Colonic mucosa (tissue), 4 donors: ENCODE results near the gene FBXO31. TPM values are rescaled to one million over a fixed set of nuclear protein-coding genes. Genes with fewer than 3 reads are reported as not detected.

Experiments used
- DNase-seq: peaks from one replicate; pipeline ENCODE4 v3.0.0-alpha.2; 2020
- H3K27ac ChIP-seq: fragments of 200-600 bp; one replicate; pipeline ENCODE4 v1.8.0; 2021
- H3K27me3 ChIP-seq: fragments of 200-600 bp; one replicate; pipeline ENCODE4 v1.8.0; 2021
- H3K36me3 ChIP-seq: fragments of 200-600 bp; one replicate; pipeline ENCODE4 v1.8.0; 2021
- H3K4me1 ChIP-seq: fragments of 200-600 bp; one replicate; pipeline ENCODE4 v1.8.0; 2021; ENCODE audit warnings: mild to moderate bottlenecking
- H3K4me3 ChIP-seq: fragments of 200-600 bp; one replicate; pipeline ENCODE4 v1.8.0; 2021
- H3K9ac ChIP-seq, 2 donors: one replicate each; pipeline ENCODE4 v1.7.0; 2013; ENCODE audit warnings: control low read depth in 2 of 2, low read depth in 2 of 2, low read length in 2 of 2
- H3K9me3 ChIP-seq: fragments of 200-600 bp; one replicate; pipeline ENCODE4 v1.8.0; 2021
- intact Hi-C: fragments of 100-400 bp; cut with DNase I; formaldehyde crosslinking; loops from one replicate; pipeline ENCODE4 v1.14.1; 2022
- total RNA-seq, 2 donors: library from RNA; stranded (reverse); fragmentation: NEBNext Ultra II Directional in 1 of 2; extraction: Animal tissue kit (Norgen Biotek cat#: 25700) in 1 of 2; gene quantifications; one replicate each; pipeline ENCODE4 v1.2.1, GENCODE V29; 2021
- TF ChIP-seq, protein P1 (sequence below): fragments of 200-600 bp; IDR thresholded peaks from one replicate; pipeline ENCODE4 v1.8.0; 2022; ENCODE audit warnings: antibody characterized with exemption, mild to moderate bottlenecking
- donor health status: healthy.
- donor health status: DM: no; HTN: no; CAD: no.
- donor health status: DM: no; HTN: no; CAD: no.

The FBXO31 gene
- total RNA-seq, 2 donors from 2014 or later: 35.1 to 52.3 TPM

DNA sequence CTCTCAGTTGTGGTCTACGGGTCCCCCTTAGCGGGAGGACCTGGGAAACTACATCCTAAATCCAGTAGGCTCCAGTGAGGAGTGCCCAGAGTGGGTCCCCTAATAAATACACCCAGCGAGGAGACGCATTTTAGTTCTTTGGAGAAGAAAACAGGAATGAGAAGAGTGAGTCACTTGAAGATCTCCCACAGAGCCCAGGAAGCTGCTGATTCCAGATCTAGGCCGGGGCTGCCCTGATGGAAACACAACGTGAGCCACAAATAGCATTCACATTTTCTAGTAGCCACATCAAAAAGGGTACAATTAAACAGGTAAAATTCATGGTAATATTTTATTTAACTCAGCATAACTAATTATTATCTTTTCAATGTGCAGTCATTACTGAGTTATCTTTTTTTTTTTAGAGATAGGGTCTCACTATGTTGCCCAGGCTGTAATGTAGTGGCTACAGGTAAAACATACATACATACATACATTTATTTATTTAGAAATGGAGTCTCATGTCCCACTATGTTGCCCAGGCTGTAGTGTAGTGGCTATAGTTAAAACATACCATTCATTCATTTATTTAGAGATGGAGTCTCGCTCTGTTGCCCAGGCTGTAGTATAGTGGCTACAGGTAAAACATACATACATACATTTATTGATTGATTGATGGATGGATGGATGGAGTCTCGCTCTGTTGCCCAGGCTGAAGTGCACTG is 21.5 kb downstream of the FBXO31 start:
- Histone ChIP-seq H3K27me3 (no peaks in the 10 kb centered on the region), H3K9me3 (no peaks in the 10 kb centered on the region), H3K4me3 (no peak overlapping the region), H3K27ac (no peak overlapping the region), H3K9ac (no peak overlapping the region), H3K4me1 (peaks cover 13% of the 10 kb centered on the region), H3K36me3 (peaks cover 5% of the 10 kb centered on the region)
- no peak for DNase-seq
- TF ChIP-seq, protein P1, sequence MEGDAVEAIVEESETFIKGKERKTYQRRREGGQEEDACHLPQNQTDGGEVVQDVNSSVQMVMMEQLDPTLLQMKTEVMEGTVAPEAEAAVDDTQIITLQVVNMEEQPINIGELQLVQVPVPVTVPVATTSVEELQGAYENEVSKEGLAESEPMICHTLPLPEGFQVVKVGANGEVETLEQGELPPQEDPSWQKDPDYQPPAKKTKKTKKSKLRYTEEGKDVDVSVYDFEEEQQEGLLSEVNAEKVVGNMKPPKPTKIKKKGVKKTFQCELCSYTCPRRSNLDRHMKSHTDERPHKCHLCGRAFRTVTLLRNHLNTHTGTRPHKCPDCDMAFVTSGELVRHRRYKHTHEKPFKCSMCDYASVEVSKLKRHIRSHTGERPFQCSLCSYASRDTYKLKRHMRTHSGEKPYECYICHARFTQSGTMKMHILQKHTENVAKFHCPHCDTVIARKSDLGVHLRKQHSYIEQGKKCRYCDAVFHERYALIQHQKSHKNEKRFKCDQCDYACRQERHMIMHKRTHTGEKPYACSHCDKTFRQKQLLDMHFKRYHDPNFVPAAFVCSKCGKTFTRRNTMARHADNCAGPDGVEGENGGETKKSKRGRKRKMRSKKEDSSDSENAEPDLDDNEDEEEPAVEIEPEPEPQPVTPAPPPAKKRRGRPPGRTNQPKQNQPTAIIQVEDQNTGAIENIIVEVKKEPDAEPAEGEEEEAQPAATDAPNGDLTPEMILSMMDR: no peak
- intact Hi-C loops: no loop called here

DNA sequence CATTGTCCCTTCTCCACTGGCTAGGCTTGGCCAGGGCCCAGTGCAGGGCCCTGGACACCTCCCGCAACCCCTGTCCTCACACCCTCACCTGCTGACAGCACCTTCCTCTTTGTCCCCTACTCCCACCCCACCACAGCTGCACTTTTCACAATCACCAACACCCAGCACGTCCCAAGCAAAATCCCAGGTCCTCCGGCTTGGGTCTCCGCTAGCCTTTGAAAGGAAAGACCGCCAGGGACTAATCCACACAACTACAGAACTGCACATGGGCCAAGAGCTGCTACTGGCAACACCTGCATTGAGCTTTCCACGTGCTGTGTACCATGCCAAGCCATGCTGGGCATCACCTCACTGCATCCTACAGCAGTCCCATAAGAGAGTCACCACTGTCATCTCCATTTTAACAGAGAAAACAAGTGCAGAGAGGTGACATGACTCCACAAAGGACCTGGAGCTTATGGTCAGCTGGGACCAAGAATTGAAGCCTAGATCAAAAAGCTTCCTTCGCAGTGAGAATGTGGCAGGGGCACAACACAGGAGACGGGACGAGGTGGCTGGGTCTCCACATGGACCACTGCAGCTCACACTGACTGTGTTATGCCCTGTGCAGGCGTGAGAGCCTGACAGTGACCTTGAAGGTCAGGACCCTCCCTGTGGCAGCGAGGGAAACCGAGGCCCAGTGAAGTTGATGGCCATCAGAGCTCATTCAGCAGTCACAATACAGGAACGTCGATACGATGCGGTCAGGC is 22.5 kb downstream of the FBXO31 start:
- TF ChIP-seq, protein P1: no peak
- DNase-seq: no peak
- intact Hi-C loops: no loop called here
- Histone ChIP-seq H3K4me3 (no peak overlapping the region), H3K27ac (no peak overlapping the region), H3K4me1 (peaks cover 7% of the 10 kb centered on the region), H3K27me3 (no peaks in the 10 kb centered on the region), H3K36me3 (peaks cover 5% of the 10 kb centered on the region), H3K9me3 (no peaks in the 10 kb centered on the region), H3K9ac (no peak overlapping the region)

DNA sequence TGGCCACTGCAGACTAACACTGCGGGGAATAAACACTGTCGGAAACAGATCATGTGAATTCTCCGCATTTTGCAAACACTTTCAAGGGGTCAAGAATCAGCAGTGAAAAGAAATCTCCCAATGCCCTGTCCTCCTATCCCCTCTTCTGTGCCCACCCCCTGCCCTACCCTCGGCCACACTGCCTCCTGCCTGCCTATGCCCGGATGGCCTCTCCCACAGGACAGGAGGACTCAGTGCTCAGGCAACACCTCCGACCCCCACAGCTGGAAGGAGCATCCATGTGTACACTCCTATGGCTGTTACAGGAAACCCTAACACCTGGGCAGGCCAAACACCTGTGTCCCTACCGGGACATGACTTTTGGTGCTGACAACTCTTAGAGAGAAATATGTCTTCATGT is 24.5 kb downstream of the FBXO31 start:
- Histone ChIP-seq H3K36me3 (peaks cover 5% of the 10 kb centered on the region), H3K4me1 (peaks cover under 1% of the 10 kb centered on the region), H3K9me3 (no peaks in the 10 kb centered on the region), H3K27ac (no peak overlapping the region), H3K4me3 (no peak overlapping the region), H3K9ac (no peak overlapping the region), H3K27me3 (no peaks in the 10 kb centered on the region)
- TF ChIP-seq, protein P1: no peak
- no peak for DNase-seq
- intact Hi-C loops: no loop called here

DNA sequence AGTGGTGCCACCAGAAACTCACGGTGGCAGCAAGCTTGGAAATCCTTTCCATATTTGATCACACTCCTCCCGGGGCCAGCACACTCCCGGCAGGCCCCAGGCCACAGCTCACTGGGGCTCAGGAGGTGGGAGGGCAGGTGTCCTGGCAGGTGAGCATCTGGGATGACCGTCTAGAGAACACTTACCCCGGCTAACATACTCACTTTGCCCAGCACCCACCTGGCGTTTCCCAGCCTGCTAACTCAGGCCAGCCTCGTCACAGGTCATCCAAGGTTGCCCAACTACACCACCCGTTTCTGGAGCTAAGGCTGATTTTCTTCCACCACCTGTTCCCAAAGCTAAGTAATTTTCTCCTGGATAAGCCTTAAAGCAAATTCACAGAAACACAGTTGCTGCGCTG is 24.9 kb downstream of the FBXO31 start:
- no peak for DNase-seq
- H3K27me3 ChIP-seq: no peaks in the 10 kb centered on the region
- peaks cover 5% of the 10 kb centered on the region for H3K36me3 ChIP-seq
- H3K27ac ChIP-seq: no peak overlapping the region
- no peaks in the 10 kb centered on the region for H3K4me1 ChIP-seq
- no peaks in the 10 kb centered on the region for H3K9me3 ChIP-seq
- no peak overlapping the region for H3K4me3 ChIP-seq
- no peak overlapping the region for H3K9ac ChIP-seq
- intact Hi-C loops: no loop called here
- TF ChIP-seq, protein P1: no peak

DNA sequence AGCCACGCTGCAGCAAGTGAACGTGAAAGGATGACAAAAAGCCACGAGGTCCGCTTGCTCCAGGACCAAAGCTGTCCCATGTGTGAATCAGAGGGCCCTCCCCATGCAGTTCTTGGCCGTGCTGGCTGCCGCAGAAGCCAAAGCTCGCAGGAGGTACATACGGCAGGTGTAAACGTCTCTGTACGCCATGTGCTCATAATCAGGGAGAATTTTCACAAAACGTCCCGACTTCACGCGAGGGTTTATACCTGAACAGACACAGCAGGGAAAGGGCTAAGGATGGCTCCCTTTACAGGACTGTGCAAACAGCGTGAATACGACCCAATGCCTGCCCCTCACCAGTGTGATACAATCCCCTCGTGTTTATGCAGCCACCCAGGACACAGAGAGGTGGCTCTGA is 25.3 kb downstream of the FBXO31 start:
- H3K36me3 ChIP-seq: peaks cover 5% of the 10 kb centered on the region
- H3K4me3 ChIP-seq: no peak overlapping the region
- intact Hi-C loops: no loop called here
- TF ChIP-seq, protein P1: no peak
- H3K4me1 ChIP-seq: no peaks in the 10 kb centered on the region
- no peak for DNase-seq
- no peaks in the 10 kb centered on the region for H3K27me3 ChIP-seq
- H3K9me3 ChIP-seq: no peaks in the 10 kb centered on the region
- no peak overlapping the region for H3K27ac ChIP-seq
- no peak overlapping the region for H3K9ac ChIP-seq
